NOMO-1 (cell line): ENCODE measurements around the gene SGIP1.
"Not testable (repeated sequence)": the region's sequence is repeated elsewhere in the genome, so short reads cannot be mapped to it uniquely, and the experiment has no call there.

Experiments used
- DNase-seq, 2 experiments: peaks; one replicate each; lab custom pipeline; 2025; ENCODE audit not compliant: unreplicated experiment in 2 of 2; lab: John Stamatoyannopoulos, UW

SGIP1 gene

DNA sequence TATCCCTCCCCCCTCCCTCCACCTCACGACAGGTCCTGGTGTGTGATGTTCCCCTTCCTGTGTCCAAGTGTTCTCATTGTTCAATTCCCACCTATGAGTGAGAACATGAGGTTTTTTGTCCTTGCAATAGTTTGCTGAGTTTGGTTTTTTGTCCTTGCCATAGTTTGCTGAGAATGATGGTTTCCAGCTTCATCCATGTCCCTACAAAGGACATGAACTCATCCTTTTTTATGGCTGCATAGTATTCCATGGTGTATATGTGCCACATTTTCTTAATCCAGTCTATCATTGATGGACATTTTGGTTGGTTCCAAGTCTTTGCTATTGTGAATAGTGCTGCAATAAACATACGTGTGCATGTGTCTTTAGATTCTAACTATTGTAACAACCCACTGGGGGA is 261.9 kb downstream of the SGIP1 start:
- DNase-seq = not testable (repeated sequence)
